Measurements from ENCODE around the gene SPHK2.

SPHK2 gene

DNA sequence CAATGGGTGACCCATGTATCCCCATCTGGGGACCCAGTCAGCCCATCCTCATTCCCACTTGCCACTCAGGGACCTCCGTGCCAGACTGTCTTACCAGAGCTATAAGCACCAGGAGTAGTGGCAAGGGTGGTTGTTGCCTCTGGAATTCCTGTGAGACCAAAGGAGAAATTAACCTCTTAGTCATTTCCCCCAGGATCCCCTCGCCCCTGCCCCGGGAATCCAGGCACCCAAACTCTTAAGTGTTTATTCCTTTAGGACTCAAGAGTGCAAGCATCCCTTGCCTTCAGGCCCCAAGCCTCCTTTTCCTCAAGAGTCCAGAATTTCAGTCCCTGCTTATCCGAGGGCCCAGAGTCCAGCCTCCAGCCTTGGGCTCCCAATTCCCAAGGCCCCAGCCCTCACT is 44.4 kb downstream of the SPHK2 start:
- Histone ChIP-seq H3K4me3 (replicated peaks; ENCODE audit: insufficient read depth, low read length) (no peak overlapping the region), H3K27ac (replicated peaks) (no peak overlapping the region), H3K27me3 (ENCODE audit: insufficient read depth, poor library complexity, severe bottlenecking) (no peaks in the 10 kb centered on the region)
- DNase-seq (ENCODE audit: low read depth in 1 of 2, low spot score in 1 of 2), result no peak
- TF ChIP-seq SPI1 (IDR thresholded peaks at IDR 0.05; ENCODE audit: borderline replicate concordance, low read depth) (no peak), POLR2AphosphoS5 (IDR thresholded peaks at IDR 0.05; ENCODE audit: low read depth) (no peak), GABPA (IDR thresholded peaks at IDR 0.05; ENCODE audit: low read depth) (no peak)
- TF ChIP-seq, protein P1, sequence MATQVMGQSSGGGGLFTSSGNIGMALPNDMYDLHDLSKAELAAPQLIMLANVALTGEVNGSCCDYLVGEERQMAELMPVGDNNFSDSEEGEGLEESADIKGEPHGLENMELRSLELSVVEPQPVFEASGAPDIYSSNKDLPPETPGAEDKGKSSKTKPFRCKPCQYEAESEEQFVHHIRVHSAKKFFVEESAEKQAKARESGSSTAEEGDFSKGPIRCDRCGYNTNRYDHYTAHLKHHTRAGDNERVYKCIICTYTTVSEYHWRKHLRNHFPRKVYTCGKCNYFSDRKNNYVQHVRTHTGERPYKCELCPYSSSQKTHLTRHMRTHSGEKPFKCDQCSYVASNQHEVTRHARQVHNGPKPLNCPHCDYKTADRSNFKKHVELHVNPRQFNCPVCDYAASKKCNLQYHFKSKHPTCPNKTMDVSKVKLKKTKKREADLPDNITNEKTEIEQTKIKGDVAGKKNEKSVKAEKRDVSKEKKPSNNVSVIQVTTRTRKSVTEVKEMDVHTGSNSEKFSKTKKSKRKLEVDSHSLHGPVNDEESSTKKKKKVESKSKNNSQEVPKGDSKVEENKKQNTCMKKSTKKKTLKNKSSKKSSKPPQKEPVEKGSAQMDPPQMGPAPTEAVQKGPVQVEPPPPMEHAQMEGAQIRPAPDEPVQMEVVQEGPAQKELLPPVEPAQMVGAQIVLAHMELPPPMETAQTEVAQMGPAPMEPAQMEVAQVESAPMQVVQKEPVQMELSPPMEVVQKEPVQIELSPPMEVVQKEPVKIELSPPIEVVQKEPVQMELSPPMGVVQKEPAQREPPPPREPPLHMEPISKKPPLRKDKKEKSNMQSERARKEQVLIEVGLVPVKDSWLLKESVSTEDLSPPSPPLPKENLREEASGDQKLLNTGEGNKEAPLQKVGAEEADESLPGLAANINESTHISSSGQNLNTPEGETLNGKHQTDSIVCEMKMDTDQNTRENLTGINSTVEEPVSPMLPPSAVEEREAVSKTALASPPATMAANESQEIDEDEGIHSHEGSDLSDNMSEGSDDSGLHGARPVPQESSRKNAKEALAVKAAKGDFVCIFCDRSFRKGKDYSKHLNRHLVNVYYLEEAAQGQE (IDR thresholded peaks at IDR 0.05; ENCODE audit: insufficient replicate concordance, low read depth), result no peak
- TF ChIP-seq, protein P2, sequence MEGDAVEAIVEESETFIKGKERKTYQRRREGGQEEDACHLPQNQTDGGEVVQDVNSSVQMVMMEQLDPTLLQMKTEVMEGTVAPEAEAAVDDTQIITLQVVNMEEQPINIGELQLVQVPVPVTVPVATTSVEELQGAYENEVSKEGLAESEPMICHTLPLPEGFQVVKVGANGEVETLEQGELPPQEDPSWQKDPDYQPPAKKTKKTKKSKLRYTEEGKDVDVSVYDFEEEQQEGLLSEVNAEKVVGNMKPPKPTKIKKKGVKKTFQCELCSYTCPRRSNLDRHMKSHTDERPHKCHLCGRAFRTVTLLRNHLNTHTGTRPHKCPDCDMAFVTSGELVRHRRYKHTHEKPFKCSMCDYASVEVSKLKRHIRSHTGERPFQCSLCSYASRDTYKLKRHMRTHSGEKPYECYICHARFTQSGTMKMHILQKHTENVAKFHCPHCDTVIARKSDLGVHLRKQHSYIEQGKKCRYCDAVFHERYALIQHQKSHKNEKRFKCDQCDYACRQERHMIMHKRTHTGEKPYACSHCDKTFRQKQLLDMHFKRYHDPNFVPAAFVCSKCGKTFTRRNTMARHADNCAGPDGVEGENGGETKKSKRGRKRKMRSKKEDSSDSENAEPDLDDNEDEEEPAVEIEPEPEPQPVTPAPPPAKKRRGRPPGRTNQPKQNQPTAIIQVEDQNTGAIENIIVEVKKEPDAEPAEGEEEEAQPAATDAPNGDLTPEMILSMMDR (IDR thresholded peaks at IDR 0.05; ENCODE audit: insufficient read depth, low read length), result no peak

DNA sequence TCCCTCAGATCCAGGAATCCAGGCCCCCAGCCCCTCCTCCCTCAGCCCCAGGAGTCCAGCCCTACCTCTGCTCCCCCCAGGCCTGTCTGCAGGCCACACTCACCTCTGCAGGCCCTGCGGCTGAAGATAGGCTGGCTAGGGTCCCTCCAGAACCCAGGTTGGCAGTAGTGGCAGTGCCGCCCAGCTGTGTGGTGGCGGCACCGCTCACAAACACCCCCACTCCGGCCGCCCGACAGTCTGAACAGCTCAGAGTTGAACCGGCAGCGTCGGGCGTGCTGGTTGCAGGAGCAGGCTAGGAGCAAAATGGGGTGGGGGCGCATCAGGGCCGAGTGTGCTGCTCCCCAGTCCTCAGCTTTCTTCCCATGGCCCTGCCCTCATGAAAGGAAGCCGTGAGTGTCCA is 45.2 kb downstream of the SPHK2 start:
- Histone ChIP-seq H3K4me3 (replicated peaks; ENCODE audit: insufficient read depth, low read length) (no peak overlapping the region), H3K27me3 (ENCODE audit: insufficient read depth, poor library complexity, severe bottlenecking) (no peaks in the 10 kb centered on the region), H3K27ac (replicated peaks) (no peak overlapping the region)
- no peak for DNase-seq (ENCODE audit: low read depth in 1 of 2, low spot score in 1 of 2)
- TF ChIP-seq, protein P1 (IDR thresholded peaks at IDR 0.05; ENCODE audit: insufficient replicate concordance, low read depth), result no peak
- TF ChIP-seq, protein P2 (IDR thresholded peaks at IDR 0.05; ENCODE audit: insufficient read depth, low read length), result no peak
- TF ChIP-seq SPI1 (IDR thresholded peaks at IDR 0.05; ENCODE audit: borderline replicate concordance, low read depth), result no peak
- no peak for TF ChIP-seq GABPA (IDR thresholded peaks at IDR 0.05; ENCODE audit: low read depth)

DNA sequence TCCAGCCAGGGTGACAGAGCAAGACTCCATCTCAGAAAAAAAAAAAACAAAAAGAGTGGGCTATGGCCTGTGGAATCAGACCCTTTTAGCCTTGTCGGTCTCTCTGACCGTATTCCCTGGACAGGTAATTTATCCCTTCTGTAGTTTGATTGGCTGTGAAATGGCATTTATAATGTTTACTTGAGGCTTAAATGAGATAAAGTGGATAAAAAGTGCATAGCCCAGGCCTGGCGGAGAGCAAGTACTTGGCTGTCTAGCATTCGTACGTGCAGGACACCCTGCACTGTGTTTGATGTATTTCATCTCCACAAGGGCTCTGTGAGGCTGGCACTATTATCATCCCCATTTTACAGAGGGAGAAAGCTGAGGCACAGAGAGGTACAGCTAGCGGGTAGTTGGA is 46.5 kb downstream of the SPHK2 start:
- Histone ChIP-seq H3K27me3 (ENCODE audit: insufficient read depth, poor library complexity, severe bottlenecking) (no peaks in the 10 kb centered on the region), H3K27ac (replicated peaks) (no peak overlapping the region), H3K4me3 (replicated peaks; ENCODE audit: insufficient read depth, low read length) (no peak overlapping the region)
- TF ChIP-seq SPI1 (IDR thresholded peaks at IDR 0.05; ENCODE audit: borderline replicate concordance, low read depth), result no peak
- TF ChIP-seq GABPA (IDR thresholded peaks at IDR 0.05; ENCODE audit: low read depth), result no peak
- no peak for TF ChIP-seq POLR2AphosphoS5 (IDR thresholded peaks at IDR 0.05; ENCODE audit: low read depth)
- TF ChIP-seq, protein P1 (IDR thresholded peaks at IDR 0.05; ENCODE audit: insufficient replicate concordance, low read depth), result no peak
- TF ChIP-seq, protein P2 (IDR thresholded peaks at IDR 0.05; ENCODE audit: insufficient read depth, low read length), result no peak
- DNase-seq (ENCODE audit: low read depth in 1 of 2, low spot score in 1 of 2), result no peak
